GM18858 (cell line): ENCODE data around the gene CDHR4.
"Not testable (repeated sequence)": the region's sequence is repeated elsewhere in the genome, so short reads cannot be mapped to it uniquely, and the experiment has no call there.

Source experiments
- ATAC-seq: cut with Tn5 transposase; IDR thresholded peaks from one replicate; pipeline ENCODE4 v1.9.1; 2021; ENCODE audit not compliant: unreplicated experiment

The CDHR4 gene

GRCh38 chr3:49804141-49805041, 4.7 kb upstream of the CDHR4 start:
- no peak for ATAC-seq

GRCh38 chr3:49803465-49804140, 3.9 kb upstream of the CDHR4 start:
- ATAC-seq: no peak

DNA sequence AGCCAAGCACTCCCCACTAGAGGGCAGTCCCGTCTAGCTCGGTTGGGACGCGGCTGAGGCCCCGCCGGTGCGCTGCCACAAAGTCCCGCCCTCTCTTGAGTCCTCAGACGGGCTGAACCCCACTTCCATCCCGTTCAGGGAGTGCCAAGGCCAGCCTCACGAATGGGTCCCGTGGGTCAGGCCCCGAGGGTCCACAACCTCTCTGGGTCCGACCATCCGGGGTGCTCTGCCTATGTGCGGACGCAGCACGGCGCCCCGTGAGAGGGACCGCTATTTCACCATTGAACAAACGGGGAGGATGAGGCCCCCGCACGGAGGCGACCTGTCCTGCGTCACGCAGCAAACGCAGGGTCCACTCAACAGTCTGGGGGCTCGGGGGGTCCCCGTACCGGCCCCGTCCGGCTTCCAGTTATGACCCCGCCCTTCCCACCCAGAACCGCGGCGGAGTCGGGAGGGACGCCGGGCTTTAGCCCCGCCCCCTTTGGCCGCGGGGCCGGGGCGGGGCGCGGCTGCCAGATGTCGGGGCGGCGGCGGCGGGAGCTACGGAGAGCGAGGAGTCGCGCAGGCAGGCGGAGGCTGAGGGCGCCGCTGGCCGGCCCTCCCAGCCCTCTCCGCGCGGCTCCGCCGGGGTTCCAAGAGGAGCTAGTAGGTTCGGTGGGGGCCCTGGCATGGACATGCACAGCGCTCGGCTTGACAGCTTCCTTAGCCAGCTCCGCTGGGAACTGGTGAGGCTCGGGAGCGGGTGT, 3.2 kb upstream of the CDHR4 start, which contains the start of gene INKA1:
Gene INKA1 (plus strand): TSS at position 543 of the 746 bp plus-strand sequence. CDS start 132 bp downstream, at position 675.
- peak; percentile 35 for ATAC-seq

GRCh38 chr3:49801160-49801559, 1.5 kb upstream of the CDHR4 start:
- no peak for ATAC-seq

GRCh38 chr3:49799105-49799504, 568 bp downstream of the CDHR4 start:
- no peak for ATAC-seq

GRCh38 chr3:49794926-49795905, 4.5 kb downstream of the CDHR4 start:
- no peak for ATAC-seq

DNA sequence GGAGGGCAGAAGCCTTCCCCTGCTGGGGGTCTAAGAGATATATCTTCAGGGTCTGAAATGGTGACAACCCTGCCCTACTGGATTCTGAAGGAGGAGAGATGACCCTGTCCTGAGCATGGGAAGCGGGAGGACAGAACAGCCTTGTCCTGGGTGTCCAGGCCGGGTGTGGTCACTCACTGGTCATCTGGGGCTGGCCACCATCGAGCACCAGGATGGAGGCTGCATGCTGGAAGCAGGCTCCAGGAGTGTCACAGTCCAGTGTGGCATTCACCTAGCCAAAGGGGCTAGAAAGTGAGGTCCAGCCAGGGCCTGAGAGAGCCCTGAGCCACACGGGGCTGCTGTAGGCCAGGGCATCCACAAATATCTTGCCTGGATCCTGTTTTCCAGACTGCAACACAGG, 5.2 kb downstream of the CDHR4 start:
- no peak for ATAC-seq

DNA sequence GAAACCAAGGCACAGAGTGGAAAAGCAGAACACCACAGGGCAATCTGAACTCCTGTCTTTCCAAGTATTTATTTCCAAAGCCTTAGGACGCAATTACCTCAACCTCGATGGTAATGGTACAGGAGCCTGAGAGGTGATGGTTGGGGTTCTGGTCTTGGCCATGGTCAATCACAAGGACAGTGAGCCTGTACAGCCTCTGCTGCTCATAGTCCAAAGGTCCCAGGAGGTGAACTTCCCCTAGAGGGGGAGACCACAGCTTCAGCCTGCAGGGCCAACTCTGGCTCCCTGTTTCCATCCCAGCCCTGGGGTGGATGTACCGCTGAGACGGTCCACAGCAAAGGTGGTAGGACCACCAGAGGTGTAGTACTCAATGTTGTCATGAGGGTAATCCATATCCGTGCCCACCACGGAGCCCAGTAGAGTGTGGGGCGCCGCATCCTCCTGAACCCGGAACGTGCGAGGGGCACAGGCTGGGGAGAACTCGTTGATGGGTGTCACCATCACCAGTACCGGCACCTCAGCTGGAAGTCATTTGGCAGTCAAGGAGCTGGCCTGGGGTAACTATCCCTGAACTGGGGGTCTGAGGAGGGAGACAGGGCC, 6.1 kb downstream of the CDHR4 start:
- ATAC-seq: no peak

DNA sequence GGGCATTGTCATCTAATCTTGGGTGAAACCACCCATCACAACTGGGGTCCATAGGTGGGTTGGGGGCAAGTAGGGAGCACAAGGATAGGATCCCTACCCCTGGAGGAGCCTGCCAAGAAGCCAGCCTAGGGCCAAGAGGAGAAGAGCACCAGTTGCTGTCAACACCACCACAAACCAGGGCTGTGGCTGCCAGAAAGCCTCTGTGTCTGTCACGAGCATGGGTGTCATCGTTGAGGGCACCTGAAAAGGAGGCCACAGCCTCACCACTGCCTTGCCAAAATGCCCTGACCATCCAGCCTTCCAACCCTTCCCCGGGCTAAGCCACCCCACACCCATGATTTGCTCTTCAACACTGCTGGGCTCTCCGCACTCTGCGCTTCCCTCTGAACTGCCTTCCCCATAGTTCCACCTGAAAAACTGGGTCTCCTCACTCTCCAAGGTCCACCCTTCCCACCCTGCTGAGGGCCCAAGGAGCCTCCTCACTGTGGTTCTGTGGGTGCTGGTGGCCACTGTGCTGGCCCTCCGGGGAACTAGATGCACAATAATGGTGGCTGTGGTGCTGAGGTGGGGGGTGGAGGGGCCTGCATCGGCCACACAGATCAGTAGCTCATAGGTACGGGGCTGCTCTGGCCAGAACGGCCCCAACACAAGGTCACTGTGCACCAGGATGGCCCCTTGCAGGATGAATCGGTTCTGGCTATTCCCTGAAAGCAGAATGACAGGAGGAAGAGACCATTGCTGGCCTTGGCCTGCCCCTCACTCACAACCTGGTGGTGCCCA, 7.1 kb downstream of the CDHR4 start:
- ATAC-seq: no peak

GRCh38 chr3:49791571-49791970, 8.1 kb downstream of the CDHR4 start:
- no peak for ATAC-seq

DNA sequence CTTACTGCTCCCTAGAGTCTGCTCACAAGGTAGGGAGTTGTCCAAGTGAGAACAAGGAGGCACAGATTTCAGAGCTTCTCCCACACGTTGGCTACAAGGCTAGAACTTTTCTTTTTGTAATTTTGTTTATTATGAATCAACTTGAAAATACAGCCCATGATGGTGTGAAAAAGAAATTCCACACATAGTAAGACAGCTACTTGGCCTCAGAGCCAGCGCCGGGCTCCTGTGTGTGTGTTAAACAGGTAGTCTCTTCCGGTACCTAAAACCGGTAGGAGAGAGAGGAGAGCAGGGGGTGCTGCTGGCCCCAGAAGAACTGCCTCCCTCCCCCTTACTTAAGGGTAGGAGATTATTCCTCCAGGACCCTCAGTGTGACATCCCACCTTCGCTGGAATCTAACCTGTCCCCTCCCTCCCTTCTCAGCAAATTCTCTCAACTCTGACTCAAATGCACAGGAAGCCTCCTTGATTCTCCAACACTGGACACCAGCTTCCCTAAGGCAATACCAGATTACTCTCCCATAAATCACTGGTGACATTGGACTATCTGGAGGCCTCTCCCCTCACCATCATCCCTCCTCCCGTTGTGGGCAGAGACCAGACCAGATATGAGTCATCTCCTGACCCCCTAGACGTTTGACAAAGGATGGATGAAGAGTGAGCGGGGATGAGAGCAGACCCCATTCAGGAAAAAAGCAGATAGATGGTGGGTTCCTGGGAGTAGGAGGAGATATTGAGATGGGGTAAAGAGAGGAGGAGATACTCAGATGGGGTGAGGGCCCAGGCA, 8.9 kb downstream of the CDHR4 start:
- no peak for ATAC-seq

GRCh38 chr3:49788056-49788455, 11.6 kb downstream of the CDHR4 start:
- no peak for ATAC-seq

DNA sequence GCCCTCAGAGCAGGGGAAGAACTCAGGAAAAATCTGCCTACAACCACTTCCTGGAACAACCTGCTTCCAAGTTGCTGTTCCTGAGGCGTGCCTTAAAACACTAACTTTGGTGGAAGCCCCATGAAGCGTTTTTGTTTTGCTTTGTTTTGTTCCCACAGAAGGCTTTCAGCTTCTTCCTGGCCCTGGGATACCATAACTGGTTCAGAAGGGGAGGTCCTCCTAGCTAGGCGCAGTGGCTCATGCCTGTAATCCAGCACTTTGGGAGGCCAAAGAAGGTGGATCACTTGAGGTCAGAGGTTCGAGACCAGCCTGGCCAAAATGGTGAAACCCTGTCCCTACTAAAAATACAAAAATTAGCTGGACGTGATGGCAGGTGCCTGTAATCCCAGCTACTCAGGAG, 12.1 kb downstream of the CDHR4 start:
- no peak for ATAC-seq

DNA sequence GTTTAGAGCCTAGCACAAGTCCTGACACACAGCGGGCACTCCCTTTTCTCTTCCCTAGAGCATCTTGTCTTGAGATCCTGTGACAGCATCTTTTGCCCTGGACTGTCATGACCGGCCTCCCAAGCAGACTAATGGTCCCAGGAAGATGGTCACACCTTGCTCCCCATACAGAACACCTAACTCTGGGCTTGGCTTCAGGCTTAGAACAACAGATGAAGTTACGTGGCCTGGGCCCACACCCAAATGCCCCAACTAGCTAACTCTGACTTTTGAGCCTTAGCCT, 12.6 kb downstream of the CDHR4 start:
- no peak for ATAC-seq

DNA sequence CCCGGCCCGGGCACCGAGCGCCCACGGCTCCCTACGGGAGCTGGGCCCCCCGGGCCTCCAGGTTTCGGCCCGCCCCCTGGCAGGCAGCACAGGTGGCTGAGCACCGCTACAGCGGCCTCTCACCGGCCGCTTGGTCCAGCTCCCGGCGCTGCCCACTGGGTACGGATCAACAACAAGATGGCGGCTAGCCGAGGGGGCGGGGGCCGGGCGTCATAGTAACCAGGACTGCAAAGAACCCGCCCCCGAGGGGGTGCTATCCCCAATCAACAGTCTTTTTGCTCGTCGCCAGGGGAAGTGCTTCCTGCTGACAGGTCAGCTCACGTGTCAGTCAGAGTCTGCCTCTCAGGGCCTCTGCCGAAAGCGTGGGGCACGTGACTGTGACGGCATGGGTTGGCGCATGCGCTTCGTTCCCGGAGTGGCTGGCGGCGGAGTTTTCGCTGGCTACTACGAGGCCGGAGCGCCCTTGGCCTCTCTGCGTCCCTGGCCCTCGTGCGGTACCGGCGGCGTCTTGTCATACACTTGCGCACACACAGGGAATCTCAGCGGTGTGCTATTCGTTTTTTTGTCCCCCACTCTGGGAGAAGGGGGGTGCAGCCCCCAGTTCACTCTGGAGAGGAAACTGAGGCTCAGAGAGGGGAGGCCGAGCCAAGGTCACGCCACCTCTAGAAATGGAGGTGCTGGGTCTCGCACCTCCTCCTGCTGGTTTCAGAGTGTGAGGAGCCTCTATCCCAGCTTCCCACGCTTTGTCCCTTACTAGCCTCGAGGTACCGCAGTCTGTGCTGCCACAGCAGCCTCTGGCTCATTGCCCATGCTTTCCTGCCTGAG, 13.1 kb downstream of the CDHR4 start, which contains the start of gene IP6K1:
Gene IP6K1 (minus strand): TSS at position 186 of the 825 bp plus-strand sequence. CDS start 38,502 bp downstream, outside the sequence.
- peak; percentile 98 for ATAC-seq

DNA sequence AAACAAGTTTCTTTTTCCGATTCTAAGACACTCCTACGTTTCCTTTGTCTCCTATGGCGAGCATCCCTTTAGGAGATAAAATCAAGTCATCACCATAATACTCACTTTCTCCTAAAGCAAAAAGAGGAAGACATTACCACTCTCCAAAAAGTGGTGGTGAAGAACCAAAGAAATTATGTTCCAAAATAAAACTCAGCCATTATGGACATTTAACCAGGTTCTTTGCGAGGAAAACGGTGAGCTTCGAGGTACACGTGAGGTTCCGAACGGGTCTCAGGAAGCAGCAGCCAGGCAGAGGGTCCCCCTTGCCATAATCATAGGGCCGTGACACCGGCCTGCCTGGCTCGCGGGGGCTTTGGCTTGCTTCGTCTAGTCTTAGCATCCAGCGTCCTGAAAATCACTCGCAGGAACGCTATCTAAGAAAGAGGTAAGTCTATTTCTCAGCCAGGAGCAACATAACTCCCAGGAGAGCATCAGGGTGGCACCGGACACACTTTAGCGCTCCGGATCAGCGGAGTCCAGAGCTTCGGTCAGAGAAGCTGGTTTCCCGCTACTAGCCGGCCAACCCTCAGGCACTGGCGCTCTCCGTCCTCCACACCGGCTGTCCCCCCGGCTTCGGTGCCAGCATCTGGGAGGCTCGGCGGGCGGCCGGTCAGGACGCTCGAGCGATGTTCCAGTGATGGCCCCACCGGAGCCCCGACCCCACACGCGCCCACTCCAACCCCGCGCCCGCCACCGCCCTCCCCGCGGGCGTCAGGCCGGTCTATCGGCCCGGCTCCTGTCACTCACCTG, 13.9 kb downstream of the CDHR4 start:
- ATAC-seq: peak; percentile 23

GRCh38 chr3:49782277-49782676, 17.4 kb downstream of the CDHR4 start:
- ATAC-seq: not testable (repeated sequence)
